GM12873 (cell line): ENCODE measurements around the gene MAGI1.

Experiments used
- CTCF ChIP-seq: IDR thresholded peaks from 2 replicates; pipeline ENCODE4 v1.5.1; 2012; ENCODE audit warnings: low read depth, mild to moderate bottlenecking, moderate library complexity, low read length, control low read depth; ENCODE audit not compliant: insufficient read depth; ENCODE audit errors: missing control alignments

Gene MAGI1

GRCh38 chr3:65890328-65890727 lies 148.4 kb downstream of the MAGI1 start:
- TF ChIP-seq CTCF: no peak

GRCh38 chr3:65889707-65890099 lies 149.0 kb downstream of the MAGI1 start:
- no peak for TF ChIP-seq CTCF

GRCh38 chr3:65888980-65889706 lies 149.6 kb downstream of the MAGI1 start:
- TF ChIP-seq CTCF: no peak

DNA sequence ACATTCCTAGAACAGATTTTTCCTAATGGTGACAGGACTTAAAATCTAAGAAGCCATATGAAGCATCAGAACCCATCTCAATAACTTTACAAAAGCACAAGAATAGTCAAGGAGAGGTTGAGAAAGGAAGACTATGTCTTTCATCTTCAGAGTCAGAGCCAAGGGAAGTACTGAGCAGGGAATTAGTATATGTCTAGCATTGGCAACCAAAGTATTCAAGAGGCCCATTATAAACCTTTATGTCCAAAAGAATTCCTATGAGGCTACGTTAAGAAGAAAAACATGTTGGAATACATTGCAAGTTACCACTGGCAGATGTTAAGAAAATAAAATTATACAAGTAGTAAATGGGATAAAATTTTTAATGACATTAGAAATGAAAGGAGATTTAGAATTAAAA lies 150.5 kb downstream of the MAGI1 start:
- no peak for TF ChIP-seq CTCF

- TF ChIP-seq CTCF: no peak
Observed at GRCh38 chr3:65886391-65886790, 152.3 kb downstream of the MAGI1 start.

GRCh38 chr3:65884071-65884470 lies 154.6 kb downstream of the MAGI1 start:
- TF ChIP-seq CTCF: no peak

- TF ChIP-seq CTCF: no peak
Observed at GRCh38 chr3:65883613-65884012, 155.1 kb downstream of the MAGI1 start.
